ENCODE results near the gene DNTTIP2.
"Not testable (repeated sequence)": the region's sequence is repeated elsewhere in the genome, so short reads cannot be mapped to it uniquely, and the experiment has no call there.

DNA sequence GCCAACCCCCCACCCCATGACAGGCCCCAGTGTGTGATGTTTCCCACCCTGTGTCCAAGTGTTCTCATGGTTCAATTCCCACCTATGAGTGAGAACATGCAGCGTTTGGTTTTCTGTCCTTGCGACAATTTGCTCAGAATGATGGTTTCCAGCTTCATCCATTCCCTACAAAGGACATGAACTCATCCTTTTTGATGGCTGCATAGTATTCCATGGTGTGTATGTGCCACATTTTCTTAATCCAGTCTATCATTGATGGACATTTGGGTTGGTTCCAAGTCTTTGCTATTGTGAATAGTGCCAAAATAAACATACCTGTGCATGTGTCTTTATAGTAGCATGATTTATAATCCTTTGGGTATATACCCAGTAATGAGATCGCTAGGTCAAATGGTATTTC, 31.9 kb upstream of the DNTTIP2 start:
- TF ChIP-seq, protein P1, sequence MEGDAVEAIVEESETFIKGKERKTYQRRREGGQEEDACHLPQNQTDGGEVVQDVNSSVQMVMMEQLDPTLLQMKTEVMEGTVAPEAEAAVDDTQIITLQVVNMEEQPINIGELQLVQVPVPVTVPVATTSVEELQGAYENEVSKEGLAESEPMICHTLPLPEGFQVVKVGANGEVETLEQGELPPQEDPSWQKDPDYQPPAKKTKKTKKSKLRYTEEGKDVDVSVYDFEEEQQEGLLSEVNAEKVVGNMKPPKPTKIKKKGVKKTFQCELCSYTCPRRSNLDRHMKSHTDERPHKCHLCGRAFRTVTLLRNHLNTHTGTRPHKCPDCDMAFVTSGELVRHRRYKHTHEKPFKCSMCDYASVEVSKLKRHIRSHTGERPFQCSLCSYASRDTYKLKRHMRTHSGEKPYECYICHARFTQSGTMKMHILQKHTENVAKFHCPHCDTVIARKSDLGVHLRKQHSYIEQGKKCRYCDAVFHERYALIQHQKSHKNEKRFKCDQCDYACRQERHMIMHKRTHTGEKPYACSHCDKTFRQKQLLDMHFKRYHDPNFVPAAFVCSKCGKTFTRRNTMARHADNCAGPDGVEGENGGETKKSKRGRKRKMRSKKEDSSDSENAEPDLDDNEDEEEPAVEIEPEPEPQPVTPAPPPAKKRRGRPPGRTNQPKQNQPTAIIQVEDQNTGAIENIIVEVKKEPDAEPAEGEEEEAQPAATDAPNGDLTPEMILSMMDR (conservative IDR thresholded peaks at IDR 0.05 in 1 of 2, IDR thresholded peaks at IDR 0.05 in 1 of 2; ENCODE audit: low read depth in 1 of 2, low read length in 2 of 2): not testable (repeated sequence)
- not testable (repeated sequence) for TF ChIP-seq EZH2 (IDR thresholded peaks at IDR 0.05; ENCODE audit: low read length, missing control alignments)
